ENCODE results near the gene ELK4. TPM values are rescaled to one million over a fixed set of nuclear protein-coding genes. Genes with fewer than 3 reads are reported as not detected.

Gene ELK4
- total and polyA plus RNA-seq, 2 of the 4 experiments (the other 2 are of a cell fraction), result 4.6 to 11.3 TPM

GRCh38 chr1:205613854-205614412, 17.9 kb downstream of the ELK4 start:
- H2BK120ac ChIP-seq (ENCODE audit: low read depth, low read length), result no peak overlapping the region
- DNase-seq (no peak), ATAC-seq (ENCODE audit: low read depth) (no peak)
- no peak overlapping the region for H2AFZ ChIP-seq (replicated peaks; ENCODE audit: low read length, poor library complexity)
- peaks cover 4% of the 10 kb centered on the region; the same call in 1 of the 2 replicates for H3K9me1 ChIP-seq (ENCODE audit: insufficient read depth, low read length)
- H4K8ac ChIP-seq (ENCODE audit: low read depth in 2 of 2, low read length in 2 of 2), result no peak overlapping the region
- no peak overlapping the region for H3K14ac ChIP-seq (replicated peaks; ENCODE audit: low read depth, low read length)
- no peak overlapping the region for H3K4me3 ChIP-seq (ENCODE audit: insufficient read depth, low read depth, low read length)
- H2BK15ac ChIP-seq (ENCODE audit: low read depth, low read length), result no peak overlapping the region
- no peak overlapping the region for H3K9ac ChIP-seq (ENCODE audit: low read depth, low read length)
- peaks cover 2% of the 10 kb centered on the region; the same call in 1 of the 2 replicates for H3K4me1 ChIP-seq (ENCODE audit: control insufficient read depth, insufficient read depth, low read length)
- H4K5ac ChIP-seq (ENCODE audit: low read depth, low read length), result no peak overlapping the region
- H2AK9ac ChIP-seq (replicated peaks; ENCODE audit: low read depth, low read length, poor library complexity), result no peak overlapping the region
- H3K4me2 ChIP-seq (ENCODE audit: low read depth, low read length), result no peak overlapping the region
- BruUV-seq (replicated peaks), result no TSS peak
- H3K36me3 ChIP-seq (ENCODE audit: control insufficient read depth, insufficient read depth, low read length), result peaks cover 23% of the 10 kb centered on the region
- no peak overlapping the region for H4K91ac ChIP-seq (ENCODE audit: insufficient read depth, low read depth, low read length)
- dilution Hi-C loops (cut with HindIII; ENCODE audit: low sequenced_read_pairs, unreplicated experiment) (no loop called here), in situ Hi-C loops (cut with MboI; ENCODE audit: low sequenced_read_pairs) (no loop called here), intact Hi-C loops (cut with micrococcal nuclease) (no loop called here)
- WGBS, 2 experiments (ENCODE audit: extremely low coverage in 2 of 2, insufficient read length in 1 of 2), result no CpG with 5 or more reads among the region's 2 CpGs
- ChIA-PET POLR2A (ENCODE audit: unreplicated experiment) (no interaction called here), CTCF (no interaction called here)
- H2BK20ac ChIP-seq (ENCODE audit: low read depth, low read length), result no peak overlapping the region
- no peak overlapping the region for H2AK5ac ChIP-seq (ENCODE audit: low read depth, low read length)
- no peaks in the 10 kb centered on the region for H3K27me3 ChIP-seq (ENCODE audit: control insufficient read depth, insufficient read depth, low read length)
- H2BK5ac ChIP-seq (ENCODE audit: low read depth, low read length, poor library complexity, severe bottlenecking), result no peak overlapping the region
- H3K9me3 ChIP-seq (ENCODE audit: control insufficient read depth, insufficient read depth, low read length), result no peaks in the 10 kb centered on the region
- TF ChIP-seq NFE2L2 (IDR thresholded peaks at IDR 0.05; ENCODE audit: low read depth, low read length), result no peak
- TF ChIP-seq SMC3 (IDR thresholded peaks at IDR 0.05; ENCODE audit: low read depth, low read length), result no peak
- TF ChIP-seq RCOR1 (IDR thresholded peaks at IDR 0.05; ENCODE audit: insufficient replicate concordance, low read length), result no peak
- no peak for TF ChIP-seq MXI1 (IDR thresholded peaks at IDR 0.05; ENCODE audit: borderline replicate concordance, low read depth, low read length)
- TF ChIP-seq ELK1 (IDR thresholded peaks at IDR 0.05; ENCODE audit: borderline replicate concordance, low read depth, low read length), result no peak
- no peak for TF ChIP-seq BHLHE40 (IDR thresholded peaks at IDR 0.05; ENCODE audit: low read depth, low read length)
- no peak for TF ChIP-seq CEBPB (IDR thresholded peaks at IDR 0.05; ENCODE audit: low read depth, low read length)
- TF ChIP-seq POLR2A (IDR thresholded peaks at IDR 0.05; ENCODE audit: low read depth, low read length), result no peak
- no peak for TF ChIP-seq RAD21 (IDR thresholded peaks at IDR 0.05; ENCODE audit: low read length)
- no peak for TF ChIP-seq CHD1 (IDR thresholded peaks at IDR 0.05; ENCODE audit: low read depth, low read length)
- TF ChIP-seq MAZ (IDR thresholded peaks at IDR 0.05; ENCODE audit: borderline replicate concordance, low read depth, low read length), result no peak
- TF ChIP-seq RFX5 (IDR thresholded peaks at IDR 0.05; ENCODE audit: low read depth, low read length), result no peak
- H3K79me1 ChIP-seq (ENCODE audit: low read depth in 1 of 2, low read length in 2 of 2), result peaks cover 26 to 52% of the 10 kb centered on the region in 2 experiments
- no peak overlapping the region for H3K18ac ChIP-seq (ENCODE audit: low read depth, low read length)
- H4K20me1 ChIP-seq (ENCODE audit: insufficient read depth, low read length), result peaks cover 5% of the 10 kb centered on the region; the same call in 1 of the 2 replicates
- no peak overlapping the region for H3K23ac ChIP-seq (ENCODE audit: low read depth, low read length)
- H3K4ac ChIP-seq (ENCODE audit: low read depth, low read length), result no peak overlapping the region
- H3K27ac ChIP-seq (ENCODE audit: insufficient read depth, low read length), result no peak overlapping the region
- no peak overlapping the region for H3K56ac ChIP-seq (ENCODE audit: extremely low read depth, insufficient read depth, low read length)
